HG03108 (cell line): ENCODE measurements around the gene THBS2.
"Not testable (repeated sequence)": the region's sequence is repeated elsewhere in the genome, so short reads cannot be mapped to it uniquely, and the experiment has no call there.

ENCODE experiments used
- ATAC-seq: cut with Tn5 transposase; IDR thresholded peaks from one replicate; pipeline ENCODE4 v1.9.1; 2021; ENCODE audit warnings: moderate library complexity; ENCODE audit not compliant: unreplicated experiment

The THBS2 gene

GRCh38 chr6:169273511-169273910 is 19.9 kb upstream of the THBS2 start:
- ATAC-seq, result no peak

DNA sequence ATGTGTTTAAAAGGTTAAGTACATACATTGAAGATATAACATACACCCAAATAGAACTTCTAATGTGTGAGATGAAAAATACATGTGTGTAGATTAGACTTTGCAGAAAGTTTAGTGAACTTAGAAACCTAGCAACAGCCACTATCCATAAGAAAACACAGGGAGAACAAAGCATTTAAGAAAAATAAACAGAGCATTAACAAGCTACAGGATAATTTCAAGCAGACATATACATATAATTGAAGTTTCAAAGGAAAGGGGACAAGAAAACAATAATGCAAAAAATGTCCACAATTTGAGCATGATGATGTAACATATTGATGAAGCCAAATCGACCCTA is 18.2 kb upstream of the THBS2 start:
- no peak for ATAC-seq

DNA sequence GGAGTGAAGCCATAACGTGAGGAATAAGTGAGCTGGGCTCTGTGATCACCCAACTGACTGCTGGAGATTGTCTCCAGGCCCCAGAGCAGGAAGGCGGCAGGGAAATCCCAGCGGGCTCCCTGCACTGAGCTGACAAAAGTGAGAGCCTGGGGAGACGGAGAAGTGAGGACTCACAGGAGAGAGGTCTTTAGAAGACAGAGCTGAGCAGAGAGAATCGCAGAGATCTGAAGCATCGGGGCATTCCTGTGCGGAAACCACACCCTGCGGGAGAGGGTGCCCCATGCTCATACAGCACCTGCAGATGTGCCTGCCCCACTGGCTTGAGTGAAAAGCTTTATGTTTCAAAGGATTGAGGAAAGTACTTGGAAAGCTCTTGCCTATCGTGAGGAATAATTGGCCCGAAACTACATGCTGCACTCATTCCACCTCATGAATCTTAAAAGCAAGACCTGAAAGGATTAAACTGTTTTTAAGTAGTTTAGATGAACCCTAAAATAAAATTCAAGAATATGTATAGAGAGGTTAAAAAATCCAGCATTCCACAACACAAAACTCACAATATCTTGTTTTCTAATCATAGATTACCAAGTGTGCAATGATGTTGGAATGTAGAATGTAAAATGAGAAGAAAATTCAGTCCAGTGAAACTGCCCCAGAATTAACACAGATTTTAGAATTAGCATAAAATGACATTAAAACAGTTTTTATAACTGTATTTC is 17.7 kb upstream of the THBS2 start:
- no peak for ATAC-seq

- not testable (repeated sequence) for ATAC-seq
Measured at GRCh38 chr6:169270077-169270380, 16.4 kb upstream of the THBS2 start.

DNA sequence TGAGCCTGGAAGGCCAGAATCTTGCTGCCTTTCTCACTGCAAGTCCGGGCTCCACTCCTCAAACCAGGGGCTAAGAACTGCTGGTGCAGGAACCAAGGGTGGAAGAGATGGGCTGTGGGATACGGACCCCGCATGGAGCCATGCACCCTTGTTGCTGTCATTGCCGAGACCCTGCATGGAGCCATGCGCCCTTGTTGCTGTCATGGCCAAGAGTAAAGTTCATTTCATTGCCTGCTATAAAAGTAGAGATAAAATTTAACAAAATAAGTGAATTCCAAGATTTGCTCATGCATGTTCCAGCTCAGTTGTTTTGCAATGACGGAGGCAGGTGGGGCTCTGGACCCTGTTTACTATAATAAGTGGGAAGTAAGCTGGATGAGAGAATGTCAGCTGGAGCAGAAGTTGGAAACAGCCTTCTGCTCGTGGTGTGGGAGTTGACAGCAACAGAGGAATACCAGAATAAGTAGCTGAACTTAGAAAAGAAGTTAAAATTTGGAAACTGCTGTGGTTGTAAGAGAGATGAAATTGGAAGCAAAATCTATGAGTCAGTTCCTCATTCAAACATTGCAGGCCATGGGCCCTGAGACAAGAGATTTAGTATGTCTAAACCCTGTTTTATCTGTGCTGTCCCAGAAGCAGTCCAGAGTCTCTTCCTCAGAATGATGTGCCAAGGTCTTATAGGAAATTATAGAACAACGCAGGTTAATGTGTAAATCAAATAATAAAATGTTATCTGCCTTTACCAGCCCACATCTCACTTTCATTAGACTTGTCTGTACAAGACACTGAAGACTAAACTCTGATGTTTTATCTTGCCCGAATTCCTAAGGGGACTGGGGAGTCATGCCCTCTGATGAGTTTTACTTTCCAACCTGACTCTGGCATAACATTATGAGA is 15.8 kb upstream of the THBS2 start:
- ATAC-seq, result no peak

- no peak for ATAC-seq
Measured at GRCh38 chr6:169268276-169268675, 14.6 kb upstream of the THBS2 start.

- no peak for ATAC-seq
Measured at GRCh38 chr6:169266746-169267591, 13.3 kb upstream of the THBS2 start.

- ATAC-seq, result no peak
Measured at GRCh38 chr6:169266261-169266660, 12.6 kb upstream of the THBS2 start.

GRCh38 chr6:169265486-169266131 is 12.0 kb upstream of the THBS2 start:
- ATAC-seq, result no peak

GRCh38 chr6:169263836-169264608 is 10.4 kb upstream of the THBS2 start:
- no peak for ATAC-seq

DNA sequence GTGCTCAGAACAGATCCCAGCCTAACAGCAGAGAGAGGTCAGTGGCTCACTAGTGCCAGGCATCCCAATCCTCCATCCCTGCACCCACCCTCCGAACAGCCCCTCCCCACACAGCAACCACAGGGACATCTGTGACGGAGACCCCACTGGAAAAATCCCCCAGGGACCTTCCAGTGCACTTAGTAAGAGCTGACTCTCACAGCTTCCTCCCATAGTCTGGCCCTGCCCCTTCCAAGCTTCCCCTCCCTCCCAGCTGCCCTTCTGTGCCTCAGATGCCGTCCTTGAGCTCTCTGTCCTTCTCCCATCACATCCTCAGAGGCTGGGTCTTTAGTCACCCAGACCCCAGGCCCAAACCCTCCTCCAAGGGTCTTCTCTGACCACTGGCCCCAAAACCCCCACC is 9.7 kb upstream of the THBS2 start:
- ATAC-seq, result no peak

DNA sequence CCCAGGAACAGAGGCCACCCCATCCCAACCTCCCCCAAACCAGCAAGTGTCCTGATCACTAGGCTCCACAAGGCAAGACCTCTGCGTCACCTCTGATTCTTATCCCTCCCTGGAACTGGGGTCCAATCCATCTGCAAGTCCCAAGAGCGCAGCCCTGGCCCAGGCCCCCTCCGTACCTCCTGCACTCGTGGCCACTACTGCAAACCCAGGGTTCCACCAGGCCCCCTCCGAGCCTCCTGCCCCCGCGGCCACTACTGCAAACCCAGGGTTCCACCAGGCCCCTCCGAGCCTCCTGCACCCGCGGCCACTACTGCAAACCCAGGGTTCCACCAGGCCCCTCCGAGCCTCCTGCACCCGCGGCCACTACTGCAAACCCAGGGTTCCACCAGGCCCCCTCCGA is 9.0 kb upstream of the THBS2 start:
- ATAC-seq, result not testable (repeated sequence)

DNA sequence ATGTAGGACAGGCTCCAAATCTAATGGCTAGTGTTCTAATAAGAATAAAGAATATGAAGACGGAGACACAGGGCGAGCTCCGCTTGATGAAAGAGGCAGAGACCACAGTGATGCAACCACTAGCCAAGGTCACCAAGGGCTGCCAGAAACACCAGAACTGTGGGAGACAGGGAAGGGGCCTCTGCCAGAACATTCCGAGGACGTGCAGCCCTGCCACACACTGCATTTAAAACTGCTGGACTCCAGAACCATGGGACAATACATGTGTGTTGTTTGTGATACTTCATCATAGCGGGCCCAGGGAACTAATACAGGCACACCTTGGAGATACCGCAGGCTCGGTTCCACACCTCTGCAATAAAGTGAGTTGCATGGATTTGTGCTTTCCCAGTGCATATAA is 2.9 kb upstream of the THBS2 start:
- ATAC-seq, result no peak

- no peak for ATAC-seq
Measured at GRCh38 chr6:169256061-169256460, 2.4 kb upstream of the THBS2 start.

DNA sequence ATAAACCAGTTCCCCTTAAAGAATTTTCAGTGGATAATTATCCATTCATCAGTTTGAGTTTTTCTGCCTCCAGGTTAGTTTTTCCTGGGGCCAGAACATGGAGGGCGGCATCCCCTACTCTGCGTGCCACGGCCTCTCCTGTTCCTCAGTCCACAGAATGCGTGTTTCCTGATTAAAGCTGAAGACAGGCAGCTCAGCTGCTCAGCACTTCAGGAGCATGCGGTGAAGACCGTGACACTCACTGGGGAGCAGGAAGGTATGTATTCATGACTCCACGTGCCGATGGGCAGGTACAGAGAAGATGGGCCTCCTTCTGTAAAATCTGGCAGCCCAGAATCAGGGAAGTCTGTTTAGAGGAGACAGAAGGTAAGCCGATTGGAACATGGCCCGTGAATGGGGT is 2.0 kb upstream of the THBS2 start:
- ATAC-seq, result no peak

- ATAC-seq, result no peak
Measured at GRCh38 chr6:169254456-169255316, 1.0 kb upstream of the THBS2 start.

- no peak for ATAC-seq
Measured at GRCh38 chr6:169252505-169253189, 999 bp downstream of the THBS2 start.

- no peak for ATAC-seq
Measured at GRCh38 chr6:169251822-169252504, 1.7 kb downstream of the THBS2 start.
